ENCODE results near the gene VAV1.

- TF ChIP-seq YY1 (IDR thresholded peaks at IDR 0.05; ENCODE audit: low read depth, low read length), result no peak
- no peak for TF ChIP-seq EZH2 (IDR thresholded peaks at IDR 0.05; ENCODE audit: low read depth, low read length, severe bottlenecking)
- TF ChIP-seq NRF1 (IDR thresholded peaks at IDR 0.05; ENCODE audit: low read depth, low read length), result no peak
- TF ChIP-seq CTCF (IDR thresholded peaks at IDR 0.05; ENCODE audit: control extremely low read depth in 1 of 3, insufficient read depth in 1 of 3, low read depth in 1 of 3, low read length in 3 of 3), result no peak
- no peak for TF ChIP-seq CHD2 (IDR thresholded peaks at IDR 0.05; ENCODE audit: low read length)
- TF ChIP-seq ATF3 (IDR thresholded peaks at IDR 0.05; ENCODE audit: insufficient read depth, low read depth, low read length), result no peak
- TF ChIP-seq RXRA (IDR thresholded peaks at IDR 0.05; ENCODE audit: insufficient read depth, low read depth, low read length), result no peak
Observed at GRCh38 chr19:6724631-6725492, 47.6 kb upstream of the VAV1 start.

Data from H1 (cell line).